CD4-positive, alpha-beta T cell treated with Interleukin-2 at 100 ng/mL for 4 hours (primary cell): Measurements from ENCODE around the gene CNTN3.

Source experiments
- DNase-seq: peaks from one replicate; pipeline ENCODE4 v3.0.0-alpha.2; 2020; ENCODE audit warnings: low spot score

Gene CNTN3

GRCh38 chr3:74614107-74614967 lies at the start of gene CNTN3:
Gene CNTN3, minus strand, starts transcription at chr3:74614659. Its CDS starts 93,547 bp downstream, at chr3:74521112.
- no peak for DNase-seq

DNA sequence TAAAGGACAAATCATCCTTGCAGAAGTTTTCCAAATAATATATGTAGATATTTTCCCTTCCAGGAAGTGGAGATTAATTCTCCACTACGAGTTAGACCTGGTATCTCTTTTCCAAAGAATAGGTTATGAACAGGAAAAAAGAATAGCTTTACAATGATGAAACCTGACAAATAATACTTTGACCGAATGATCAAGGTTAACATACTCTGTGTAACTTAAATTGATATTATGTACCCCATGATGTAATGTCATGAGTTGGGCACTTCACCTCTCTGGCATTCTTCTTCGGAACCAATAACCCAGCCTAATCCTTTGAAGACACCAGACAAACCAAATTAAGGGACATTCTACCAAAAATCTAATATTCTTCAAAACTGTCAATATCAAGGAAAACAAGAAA lies 48.7 kb upstream of the CNTN3 start:
- DNase-seq: no peak

DNA sequence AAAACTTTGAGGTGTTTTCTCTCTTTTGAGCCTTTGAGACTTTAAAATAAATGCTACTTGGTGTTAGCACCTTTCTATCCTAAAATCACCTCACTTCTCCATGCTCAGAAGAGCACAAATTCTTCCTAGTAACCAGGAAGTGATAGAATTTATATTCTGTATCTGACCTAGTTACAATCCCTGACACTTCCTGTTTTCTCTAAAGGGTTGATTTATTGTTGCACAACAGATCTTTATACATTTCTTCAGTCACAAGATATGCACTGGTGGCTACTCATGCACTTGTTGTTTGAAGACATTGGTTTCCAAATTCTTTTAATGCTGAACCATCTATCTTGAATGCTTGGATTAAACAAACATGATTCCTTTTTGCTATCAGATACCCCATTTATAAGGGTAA lies 47.2 kb upstream of the CNTN3 start:
- no peak for DNase-seq

- DNase-seq: no peak
Observed at GRCh38 chr3:74651885-74652284, 37.4 kb upstream of the CNTN3 start.

GRCh38 chr3:74651292-74651691 lies 36.8 kb upstream of the CNTN3 start:
- DNase-seq: no peak

DNA sequence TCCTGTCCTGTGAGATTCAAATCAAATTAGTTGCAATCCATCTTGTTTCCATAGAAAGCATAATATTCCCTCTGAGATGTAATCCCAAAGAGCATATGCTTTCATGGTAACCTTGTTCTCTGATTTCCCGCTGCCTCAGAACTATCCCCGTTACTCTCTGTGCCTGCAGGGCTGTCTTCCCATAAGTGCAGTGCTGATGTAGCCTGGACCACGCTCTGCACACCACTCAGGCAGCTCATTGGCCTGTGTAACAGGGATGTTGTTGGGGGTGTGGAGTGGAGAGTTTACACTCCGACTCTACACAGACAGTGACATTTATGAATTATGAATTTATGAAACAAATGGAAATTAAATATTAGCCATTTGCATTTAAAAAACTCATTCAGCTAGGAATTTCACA lies 33.6 kb upstream of the CNTN3 start:
- no peak for DNase-seq

- no peak for DNase-seq
Observed at GRCh38 chr3:74646094-74646493, 31.6 kb upstream of the CNTN3 start.

GRCh38 chr3:74643636-74644035 lies 29.2 kb upstream of the CNTN3 start:
- no peak for DNase-seq

- no peak for DNase-seq
Observed at GRCh38 chr3:74642876-74643275, 28.4 kb upstream of the CNTN3 start.

- DNase-seq: no peak
Observed at GRCh38 chr3:74640211-74640610, 25.8 kb upstream of the CNTN3 start.

DNA sequence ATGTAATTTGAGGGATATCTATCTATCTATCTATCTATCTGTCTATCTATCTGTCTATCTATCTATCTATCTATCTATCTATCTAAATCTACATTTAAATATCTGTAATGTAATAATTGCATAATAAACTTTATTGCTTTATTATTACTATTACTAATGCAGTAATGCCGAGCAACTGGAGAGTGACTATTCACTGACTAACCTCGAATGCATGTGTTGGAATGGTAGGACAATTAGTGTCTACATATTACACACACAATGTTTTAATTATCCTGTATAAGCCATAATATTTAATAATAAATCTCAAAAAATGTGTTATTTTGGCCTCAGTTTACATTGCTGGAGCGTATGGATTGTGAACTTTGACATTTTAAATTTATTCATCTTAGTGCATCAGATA lies 25.2 kb upstream of the CNTN3 start:
- no peak for DNase-seq

DNA sequence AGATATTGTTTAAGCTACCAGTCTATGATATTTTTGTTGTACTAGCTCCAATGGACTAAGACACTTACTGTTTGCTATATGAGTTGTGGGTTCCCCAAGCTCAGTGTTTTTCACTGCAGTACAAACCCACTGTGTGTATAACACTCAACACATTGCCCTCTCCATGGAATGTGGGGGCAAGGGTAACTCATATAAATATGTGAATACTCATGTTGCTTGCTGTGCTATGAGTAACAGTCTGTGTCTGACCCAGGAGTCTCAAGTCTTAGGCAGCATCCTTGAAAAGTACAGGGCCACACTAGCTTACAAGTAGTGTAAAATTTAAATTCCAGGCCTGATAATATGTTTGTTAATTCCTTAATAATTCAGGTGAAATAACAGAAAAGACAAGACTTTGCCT lies 22.5 kb upstream of the CNTN3 start:
- DNase-seq: no peak

GRCh38 chr3:74633021-74633420 lies 18.6 kb upstream of the CNTN3 start:
- no peak for DNase-seq

DNA sequence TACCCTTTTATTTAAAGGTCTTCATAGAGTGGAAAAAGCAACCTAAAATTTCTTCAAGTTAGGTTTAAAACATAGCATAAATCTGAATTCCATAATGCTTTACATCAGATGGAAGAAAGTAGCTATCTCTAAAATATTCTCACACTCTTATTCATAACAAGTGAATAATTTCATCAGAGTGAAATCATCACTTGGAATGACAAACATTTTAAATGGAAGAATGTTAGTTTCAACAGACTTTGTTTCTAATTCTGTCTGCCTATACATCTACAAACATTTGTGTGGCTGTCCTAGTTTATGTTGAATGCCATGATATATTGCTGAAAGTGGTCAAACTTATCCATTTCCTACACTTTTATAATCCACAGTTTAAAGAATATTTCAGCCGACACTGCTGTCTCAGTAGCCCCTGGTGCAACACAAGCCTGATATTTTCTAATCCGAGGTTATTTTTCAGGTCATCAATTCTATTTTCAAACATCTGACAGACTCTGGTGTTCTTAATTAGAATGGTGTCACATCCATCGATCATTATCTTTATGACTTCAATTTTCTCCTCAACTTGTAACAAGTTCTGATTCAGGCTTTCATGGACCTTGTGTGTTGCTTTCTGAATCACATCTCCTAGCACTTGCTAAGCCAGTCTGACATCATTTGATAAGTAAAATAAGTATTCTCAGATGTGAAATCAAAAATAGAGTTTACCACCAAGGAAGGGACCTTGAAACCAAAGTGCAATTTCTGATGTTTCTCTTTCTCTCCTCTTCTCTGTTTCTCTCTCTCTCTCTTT lies 17.1 kb upstream of the CNTN3 start:
- DNase-seq: no peak

GRCh38 chr3:74630602-74631001 lies 16.1 kb upstream of the CNTN3 start:
- no peak for DNase-seq

GRCh38 chr3:74626011-74626410 lies 11.6 kb upstream of the CNTN3 start:
- DNase-seq: no peak

DNA sequence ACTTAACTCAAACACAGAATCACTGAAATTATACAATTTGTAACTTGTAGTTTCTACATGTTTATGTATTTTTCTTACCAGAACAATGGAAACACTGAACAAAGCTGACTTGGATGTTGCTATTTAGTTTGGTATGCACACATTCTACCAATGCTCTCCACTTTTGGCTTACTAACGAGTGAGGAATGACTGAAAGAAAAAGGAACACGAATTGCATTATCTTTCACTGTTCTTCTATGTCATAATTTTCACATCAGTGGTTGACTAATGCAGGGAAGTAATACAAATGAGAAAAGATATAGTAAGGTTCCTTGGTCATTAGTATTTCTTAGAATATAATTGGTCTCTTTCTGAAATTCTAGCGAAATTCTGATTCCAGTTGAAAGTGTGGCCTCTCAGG lies 9.8 kb upstream of the CNTN3 start:
- no peak for DNase-seq

DNA sequence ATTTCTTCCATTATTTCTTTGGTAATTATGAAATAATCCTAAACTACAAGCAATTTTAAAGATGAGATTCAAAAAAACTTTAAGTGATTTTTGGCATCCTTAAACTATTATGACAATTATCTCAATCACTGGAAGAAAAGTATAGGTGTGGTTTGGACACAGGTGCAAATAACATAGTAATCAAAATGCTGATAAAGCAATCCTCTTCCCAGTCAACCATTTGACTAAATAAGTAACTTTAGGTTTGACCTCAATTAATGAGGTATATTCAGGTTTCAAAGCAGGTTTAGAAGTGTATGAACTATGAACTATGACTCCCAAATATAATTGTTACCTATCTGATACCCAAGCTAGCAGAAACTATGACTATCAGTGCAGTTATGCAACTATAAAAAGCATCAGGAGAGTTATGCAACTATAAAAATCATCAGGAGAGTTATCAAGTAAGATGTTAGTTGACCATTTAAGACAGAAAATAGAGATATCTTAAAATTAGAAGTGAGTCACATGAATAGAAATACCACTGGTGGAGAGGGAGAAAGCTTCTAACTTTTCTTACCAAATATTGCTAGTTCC lies 8.9 kb upstream of the CNTN3 start:
- no peak for DNase-seq

DNA sequence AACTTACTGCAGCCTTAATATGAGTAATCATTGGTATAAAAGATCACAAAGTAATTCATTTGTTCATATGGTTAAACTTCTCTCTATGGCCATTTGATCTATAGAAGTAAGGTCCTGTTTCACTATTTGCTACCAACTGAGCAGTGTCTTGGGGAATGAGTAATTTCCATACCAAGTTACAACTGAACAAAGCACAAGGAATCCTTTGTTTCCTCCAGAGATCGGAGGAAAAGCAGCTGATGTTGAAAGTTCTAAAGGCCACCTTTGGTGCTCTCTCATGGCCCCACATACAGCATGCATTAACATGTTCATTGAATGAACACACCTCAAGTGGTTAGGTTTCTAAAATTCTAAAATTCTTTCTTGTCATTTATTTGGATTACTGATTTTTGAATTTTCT lies 7.1 kb upstream of the CNTN3 start:
- DNase-seq: no peak

GRCh38 chr3:74617776-74618175 lies 3.3 kb upstream of the CNTN3 start:
- no peak for DNase-seq

GRCh38 chr3:74613521-74614106 lies 845 bp downstream of the CNTN3 start:
- DNase-seq: no peak

DNA sequence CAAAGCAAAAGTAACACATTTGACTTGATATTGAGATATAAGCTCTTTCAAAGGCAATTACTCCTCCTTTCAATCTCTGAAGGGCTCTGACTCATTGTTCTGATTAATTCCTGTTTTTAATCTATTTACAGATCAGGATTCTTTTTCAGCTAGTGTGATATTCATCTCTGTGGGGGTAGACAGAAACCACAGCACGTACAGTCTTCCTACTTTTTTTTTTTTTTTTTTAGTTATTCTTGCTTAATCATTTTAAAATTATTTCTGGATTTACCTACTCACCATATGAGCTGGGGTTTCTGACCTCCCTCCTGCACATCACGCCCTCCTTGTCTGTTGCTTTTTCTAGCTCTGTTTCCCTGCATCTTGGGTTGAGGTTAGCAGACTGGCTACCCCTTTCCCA lies 1.4 kb downstream of the CNTN3 start:
- no peak for DNase-seq

DNA sequence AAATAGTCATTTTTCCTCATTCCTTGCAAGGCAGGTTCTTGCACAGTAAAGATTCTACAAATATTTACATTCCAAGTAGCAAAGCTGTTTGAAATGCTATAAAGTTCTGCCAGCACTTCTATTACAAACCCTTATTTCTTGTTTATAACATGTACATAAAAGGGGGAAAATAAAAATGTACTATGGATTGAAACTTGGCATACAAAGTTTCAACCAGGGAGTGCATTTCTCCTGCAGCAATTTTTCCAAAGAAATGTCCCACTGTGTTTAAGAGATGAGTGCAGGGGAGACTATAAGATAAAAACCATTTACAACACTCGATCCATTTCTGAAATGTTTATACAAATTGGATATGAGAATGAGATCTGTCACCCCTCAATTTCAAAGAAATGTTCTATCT lies 3.3 kb downstream of the CNTN3 start:
- DNase-seq: no peak
